Measurements from ENCODE around the gene WDR38. TPM values are rescaled to one million over a fixed set of nuclear protein-coding genes. Genes with fewer than 3 reads are reported as not detected.

Gene WDR38
- total and polyA plus RNA-seq, 2 of the 13 experiments (the other 11 are each of a cell fraction or from before 2014, with no cell fraction given), result not detected

- peak; percentile 50; the same call in 1 of the 2 replicates for TF ChIP-seq ZNF605 (CRISPR knock-in tag; IDR thresholded peaks at IDR 0.05)
- no peak for TF ChIP-seq FOXA1 (IDR thresholded peaks at IDR 0.05)
- no peak for TF ChIP-seq FOXA1 (CRISPR knock-in tag; IDR thresholded peaks at IDR 0.05)
- peak; percentile 78 for TF ChIP-seq YEATS4 (CRISPR knock-in tag; IDR thresholded peaks at IDR 0.05; ENCODE audit: borderline replicate concordance)
- 0 out of 2 replicates have a peak, but pooled peaks have one; percentile 51 for TF ChIP-seq GATAD2A (CRISPR knock-in tag; IDR thresholded peaks at IDR 0.05)
- TF ChIP-seq GFI1 (CRISPR knock-in tag; IDR thresholded peaks at IDR 0.05; ENCODE audit: borderline replicate concordance), result 0 out of 2 replicates have a peak, but pooled peaks have one; percentile 63
- no peak for TF ChIP-seq ZNF674 (CRISPR knock-in tag; IDR thresholded peaks at IDR 0.05; ENCODE audit: low read depth)
- 0 out of 2 replicates have a peak, but pooled peaks have one; percentile 43 for TF ChIP-seq ZNF512 (CRISPR knock-in tag; IDR thresholded peaks at IDR 0.05)
- no peak for TF ChIP-seq RNF219 (CRISPR knock-in tag; IDR thresholded peaks at IDR 0.05)
- TF ChIP-seq KDM2A (CRISPR knock-in tag; IDR thresholded peaks at IDR 0.05; ENCODE audit: borderline replicate concordance, low read depth), result peak; percentile 64
- TF ChIP-seq RXRB (CRISPR knock-in tag; IDR thresholded peaks at IDR 0.05; ENCODE audit: borderline replicate concordance), result peak; percentile 19; the same call in 1 of the 2 replicates
- TF ChIP-seq ZNF781 (CRISPR knock-in tag; IDR thresholded peaks at IDR 0.05; ENCODE audit: borderline replicate concordance, not compliant biosample characterization), result peak; percentile 55
- TF ChIP-seq MATR3 (CRISPR knock-in tag; IDR thresholded peaks at IDR 0.05), result no peak
- peak; percentile 68; the same call in 1 of the 2 replicates for TF ChIP-seq ZNF280B (CRISPR knock-in tag; IDR thresholded peaks at IDR 0.05; ENCODE audit: borderline replicate concordance)
- peak; percentile 55; the same call in 1 of the 2 replicates for TF ChIP-seq ZBTB20 (CRISPR knock-in tag; IDR thresholded peaks at IDR 0.05; ENCODE audit: borderline replicate concordance, low read depth)
- no peak for TF ChIP-seq PTBP1 (IDR thresholded peaks at IDR 0.05; ENCODE audit: low read depth, low read length, poor library complexity, severe bottlenecking)
- TF ChIP-seq NFIC (IDR thresholded peaks at IDR 0.05; ENCODE audit: low read length), result no peak
- no peak for TF ChIP-seq SP1 (IDR thresholded peaks at IDR 0.05)
- TF ChIP-seq SP1 (CRISPR knock-in tag; IDR thresholded peaks at IDR 0.05), result 0 out of 2 replicates have a peak, but pooled peaks have one; percentile 16
- TF ChIP-seq ZNF704 (CRISPR knock-in tag; IDR thresholded peaks at IDR 0.05; ENCODE audit: borderline replicate concordance), result 0 out of 2 replicates have a peak, but pooled peaks have one; percentile 55
- 0 out of 2 replicates have a peak, but pooled peaks have one; percentile 28 for TF ChIP-seq ZNF782 (CRISPR knock-in tag; IDR thresholded peaks at IDR 0.05; ENCODE audit: borderline replicate concordance)
- TF ChIP-seq SIX4 (CRISPR knock-in tag; IDR thresholded peaks at IDR 0.05), result peak; percentile 54; the same call in 1 of the 2 replicates
- TF ChIP-seq ZNF788 (CRISPR knock-in tag; IDR thresholded peaks at IDR 0.05; ENCODE audit: borderline replicate concordance), result peak; percentile 46; the same call in 1 of the 2 replicates
These were observed 34.6 kb upstream of the WDR38 start (continued) for GRCh38 chr9:124818431-124819281.
